NCI-H1694 (cell line): ENCODE data around the gene SNX19.
A peak's percentile ranks its signal among the peaks of the same experiment; 100 is the strongest.

Source experiments
- DNase-seq: peaks from one replicate; lab custom pipeline; 2025; lab: John Stamatoyannopoulos, UW

Gene SNX19

GRCh38 chr11:130839981-130840666 is 76.2 kb downstream of the SNX19 start:
- no peak for DNase-seq

GRCh38 chr11:130837194-130837593 is 79.1 kb downstream of the SNX19 start:
- no peak for DNase-seq

GRCh38 chr11:130834886-130835285 is 81.4 kb downstream of the SNX19 start:
- DNase-seq, result no peak

- no peak for DNase-seq
These were observed 83.5 kb downstream of the SNX19 start for GRCh38 chr11:130832566-130833425.

GRCh38 chr11:130831976-130832375 is 84.3 kb downstream of the SNX19 start:
- DNase-seq, result no peak

GRCh38 chr11:130831506-130831905 is 84.8 kb downstream of the SNX19 start:
- DNase-seq, result peak; percentile 20

GRCh38 chr11:130830566-130830965 is 85.7 kb downstream of the SNX19 start:
- DNase-seq, result no peak

- no peak for DNase-seq
These were observed 86.3 kb downstream of the SNX19 start for GRCh38 chr11:130829920-130830511.

GRCh38 chr11:130828741-130829140 is 87.5 kb downstream of the SNX19 start:
- no peak for DNase-seq

GRCh38 chr11:130827451-130828377 is 88.6 kb downstream of the SNX19 start:
- no peak for DNase-seq

- no peak for DNase-seq
These were observed 89.7 kb downstream of the SNX19 start for GRCh38 chr11:130826572-130826971.

- DNase-seq, result no peak
These were observed 90.3 kb downstream of the SNX19 start for GRCh38 chr11:130825983-130826382.

- DNase-seq, result no peak
These were observed 90.7 kb downstream of the SNX19 start for GRCh38 chr11:130825561-130825960.
